Measurements from ENCODE around the gene TRIM67.
A peak's percentile ranks its signal among the peaks of the same experiment; 100 is the strongest.

TRIM67 gene

GRCh38 chr1:231238298-231238697 is 76.4 kb downstream of the TRIM67 start:
- DNase-seq, result no peak

GRCh38 chr1:231240531-231240882 is 78.6 kb downstream of the TRIM67 start:
- no peak for DNase-seq

GRCh38 chr1:231240883-231241735 is 79.3 kb downstream of the TRIM67 start, which contains the start of gene GNPAT:
TSS of gene GNPAT (plus strand) at chr1:231241212. CDS start at chr1:231241379, 167 bp downstream.
- peak; percentile 84 for DNase-seq

GRCh38 chr1:231241750-231242149 is 79.9 kb downstream of the TRIM67 start:
- DNase-seq, result no peak

- no peak for DNase-seq
Measured at GRCh38 chr1:231242516-231243198, 80.8 kb downstream of the TRIM67 start.

GRCh38 chr1:231248778-231249177 is 86.9 kb downstream of the TRIM67 start:
- DNase-seq, result no peak

- DNase-seq, result no peak
Measured at GRCh38 chr1:231252336-231252735, 90.5 kb downstream of the TRIM67 start.

GRCh38 chr1:231260351-231260750 is 98.5 kb downstream of the TRIM67 start:
- DNase-seq, result no peak

- DNase-seq, result no peak
Measured at GRCh38 chr1:231264642-231265041, 102.8 kb downstream of the TRIM67 start.

- no peak for DNase-seq
Measured at GRCh38 chr1:231265379-231265778, 103.5 kb downstream of the TRIM67 start.

- no peak for DNase-seq
Measured at GRCh38 chr1:231266811-231267322, 105.0 kb downstream of the TRIM67 start.
